ENCODE measurements around the gene SP140.
A peak's percentile ranks its signal among the peaks of the same experiment; 100 is the strongest.
"Not testable (repeated sequence)": the region's sequence is repeated elsewhere in the genome, so short reads cannot be mapped to it uniquely, and the experiment has no call there.

The SP140 gene

DNA sequence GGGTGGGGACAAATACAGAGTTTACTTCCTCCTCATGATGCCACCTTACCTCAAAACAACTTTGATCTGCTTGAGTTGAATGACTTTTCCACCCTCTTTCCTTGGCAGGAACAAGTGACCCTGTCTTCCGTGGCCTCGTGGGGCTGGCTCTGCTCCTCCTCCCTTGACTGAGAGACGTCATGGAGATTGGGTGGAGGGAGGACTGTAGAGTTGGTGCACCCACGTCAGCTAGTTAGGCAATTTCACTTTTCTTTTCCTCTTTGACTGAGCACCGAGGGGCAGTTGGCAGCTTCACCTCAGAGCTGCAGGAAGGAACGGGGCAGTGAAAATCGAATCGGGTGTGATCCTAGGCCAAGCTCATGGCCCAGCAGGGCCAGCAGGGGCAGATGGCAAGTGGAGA is at the start of gene SP140:
TSS of gene SP140 (plus strand) at position 251 of the 400 bp plus-strand sequence. CDS start at position 360, 109 bp downstream.
- no peak for DNase-seq (ENCODE audit: low spot score)

DNA sequence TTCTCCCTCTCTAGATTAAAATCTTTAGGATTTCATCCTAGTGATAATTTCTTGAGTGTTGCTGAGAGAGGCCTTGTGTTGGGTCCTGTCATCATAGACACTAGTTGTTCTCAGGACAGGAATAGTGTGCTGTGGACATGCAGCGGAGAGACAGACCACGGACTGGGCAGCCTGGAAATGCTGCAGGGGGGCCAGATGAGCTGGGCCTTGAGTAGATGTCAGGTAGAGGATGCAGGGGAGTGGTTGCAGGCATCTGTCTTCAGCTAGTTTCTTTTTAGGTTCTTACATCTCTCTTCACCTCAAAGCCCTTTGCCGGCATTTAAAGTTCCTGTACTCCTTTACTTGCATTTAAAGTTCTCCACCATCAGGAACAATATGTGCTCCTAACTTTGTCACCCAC is 48.5 kb upstream of the SP140 start:
- DNase-seq (ENCODE audit: low spot score), result no peak

DNA sequence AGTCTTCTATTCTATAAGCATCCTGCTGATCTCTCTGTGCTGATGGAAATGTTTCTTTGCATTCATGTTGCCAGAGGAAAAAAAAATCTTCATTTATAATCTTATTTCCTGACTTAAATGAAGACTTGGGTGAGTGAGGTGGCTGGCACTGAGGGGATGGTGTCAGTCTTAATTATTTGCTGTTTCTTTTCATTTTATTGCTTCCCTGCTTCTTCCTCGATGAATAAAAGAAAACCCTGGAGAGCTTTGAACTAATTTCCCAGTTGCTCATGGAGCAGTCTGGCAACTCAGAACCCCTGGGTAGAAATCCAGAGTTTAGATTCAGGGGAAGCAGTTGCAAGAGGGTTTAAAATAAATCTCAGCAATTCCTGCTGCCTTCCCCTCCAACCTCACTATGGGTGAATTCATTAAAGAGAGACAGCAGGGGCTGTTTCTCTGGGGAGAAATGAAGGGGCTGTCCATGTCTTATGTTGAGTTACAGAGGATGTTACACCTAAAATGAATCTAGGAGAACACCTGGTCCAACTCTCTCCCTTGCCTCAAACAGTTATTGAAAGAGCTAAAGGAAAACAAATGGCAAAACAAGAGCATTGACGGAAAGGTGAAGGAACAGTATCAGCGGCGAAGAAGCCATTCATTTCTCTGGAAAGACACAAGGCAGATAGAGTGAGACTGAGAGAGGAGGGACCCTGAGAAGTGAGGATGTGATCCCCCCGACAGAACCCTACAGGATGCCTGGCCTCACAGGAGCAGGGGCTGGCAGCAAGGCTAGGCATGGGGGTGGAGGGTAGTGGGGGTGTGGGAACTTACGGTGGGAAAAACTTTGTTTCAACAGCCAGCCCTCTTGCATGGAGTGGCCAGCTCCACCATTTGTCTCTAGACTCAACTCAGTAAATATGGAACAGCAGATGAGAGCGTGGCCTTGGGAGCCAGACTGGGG is 46.7 kb upstream of the SP140 start:
- no peak for DNase-seq (ENCODE audit: low spot score)

DNA sequence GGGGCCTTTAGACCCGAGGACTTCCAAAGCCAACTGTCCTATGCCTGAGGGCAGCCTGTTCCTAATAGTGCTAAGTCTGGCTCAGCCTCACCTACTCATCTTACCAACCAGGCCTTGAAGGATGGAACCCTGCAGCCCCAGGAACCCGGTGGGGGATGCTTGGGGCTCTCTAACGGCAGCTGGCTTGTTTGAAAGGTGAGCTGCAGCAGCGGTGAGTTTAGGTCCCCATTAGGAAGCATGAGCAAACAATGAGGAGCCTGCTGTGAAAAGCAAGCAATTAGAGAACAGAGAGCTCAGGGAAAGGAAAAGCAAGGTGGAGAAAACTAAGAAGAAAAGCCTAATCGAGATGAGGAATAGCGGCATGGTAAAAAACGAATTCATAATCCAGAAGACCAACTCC is 45.6 kb upstream of the SP140 start:
- DNase-seq (ENCODE audit: low spot score), result no peak

DNA sequence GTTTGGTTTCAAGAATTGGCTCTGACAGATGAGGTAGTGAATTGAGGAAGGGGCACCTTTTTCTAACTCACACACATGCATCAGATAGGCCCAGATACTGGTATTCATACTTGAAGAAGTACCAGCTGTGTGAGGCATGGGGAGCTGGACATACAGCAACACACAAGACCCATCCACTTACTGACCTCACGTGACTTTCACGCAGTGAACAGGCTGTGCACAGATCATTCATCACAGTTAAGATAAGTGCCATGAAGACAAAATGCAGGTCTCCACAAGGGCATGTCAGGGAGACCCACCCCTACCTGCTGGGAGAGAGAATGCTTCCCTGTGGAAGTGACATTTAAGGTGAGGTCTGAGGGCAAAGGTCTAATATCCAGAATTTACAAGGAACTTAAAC is 44.3 kb upstream of the SP140 start:
- DNase-seq (ENCODE audit: low spot score), result no peak

DNA sequence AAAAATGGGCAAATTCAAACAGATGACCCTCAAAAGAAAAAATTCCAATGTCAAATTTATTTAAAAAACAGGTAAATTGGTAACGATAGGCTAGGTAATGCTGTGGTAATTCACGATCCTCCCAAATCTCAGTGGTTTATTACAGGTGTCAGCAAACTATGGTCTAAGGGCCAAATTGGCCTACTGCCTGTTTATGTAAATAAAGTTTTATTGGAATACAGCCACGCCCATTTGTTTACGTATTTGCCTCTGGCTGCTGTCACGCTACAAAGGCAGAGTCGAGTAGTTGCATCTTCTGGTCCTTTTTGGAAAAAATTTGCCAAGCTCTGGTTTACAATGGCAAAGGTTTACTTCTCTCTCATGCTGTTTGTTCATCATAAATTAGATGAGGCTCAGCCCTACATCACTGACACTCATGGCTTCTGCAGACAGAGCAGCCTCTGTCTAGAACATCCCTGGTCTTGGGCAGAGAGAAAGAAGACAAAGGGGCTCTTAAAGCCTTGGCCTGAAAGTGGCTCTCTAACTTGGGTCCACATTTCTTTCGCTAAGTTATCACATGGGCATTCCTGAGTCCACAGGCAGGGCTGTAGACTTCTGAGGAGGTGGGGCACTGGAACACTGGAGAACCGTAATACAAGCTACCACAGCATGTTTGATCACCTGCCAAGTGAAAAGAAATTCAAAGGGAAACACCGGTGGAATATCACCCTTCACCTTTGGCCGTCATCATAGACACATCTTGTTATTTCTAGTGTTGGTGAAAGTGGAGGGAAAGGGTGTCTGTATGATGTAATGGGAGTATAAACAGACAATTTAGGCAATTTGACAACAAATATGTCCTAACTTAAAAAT is 40.6 kb upstream of the SP140 start:
- DNase-seq (ENCODE audit: low spot score), result no peak

DNA sequence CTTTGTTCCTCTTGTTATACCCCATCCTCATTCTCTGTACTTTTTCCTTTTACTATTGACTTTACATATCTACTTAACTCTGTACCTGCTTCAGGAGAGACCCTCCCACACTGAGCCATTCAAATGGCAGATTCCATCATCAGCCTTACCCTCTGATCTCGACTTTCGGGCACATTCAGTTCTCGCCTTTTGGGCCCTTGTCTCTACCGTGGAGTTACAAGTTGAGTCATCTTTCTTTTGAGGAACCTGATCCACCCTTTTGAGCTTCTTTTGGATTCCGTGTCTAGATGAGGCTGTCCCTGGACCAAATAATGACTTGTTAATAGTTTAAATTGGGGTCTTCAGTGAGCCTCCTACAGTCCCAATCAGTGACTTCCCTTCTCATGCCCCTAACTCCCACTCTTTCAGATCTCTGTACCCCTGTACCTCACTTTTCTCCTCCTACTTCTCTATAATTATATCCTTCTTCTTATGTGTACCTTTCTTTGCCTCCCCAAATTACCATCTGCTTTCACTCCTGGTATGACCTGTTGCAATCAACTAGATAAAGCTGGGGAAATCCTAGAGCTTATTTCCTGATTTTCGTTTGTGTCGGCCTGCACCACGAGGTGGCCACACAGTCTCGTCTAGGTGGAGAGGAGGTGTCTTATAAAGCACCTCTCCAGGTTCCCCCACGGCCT is 23.0 kb upstream of the SP140 start:
- DNase-seq (ENCODE audit: low spot score), result no peak

DNA sequence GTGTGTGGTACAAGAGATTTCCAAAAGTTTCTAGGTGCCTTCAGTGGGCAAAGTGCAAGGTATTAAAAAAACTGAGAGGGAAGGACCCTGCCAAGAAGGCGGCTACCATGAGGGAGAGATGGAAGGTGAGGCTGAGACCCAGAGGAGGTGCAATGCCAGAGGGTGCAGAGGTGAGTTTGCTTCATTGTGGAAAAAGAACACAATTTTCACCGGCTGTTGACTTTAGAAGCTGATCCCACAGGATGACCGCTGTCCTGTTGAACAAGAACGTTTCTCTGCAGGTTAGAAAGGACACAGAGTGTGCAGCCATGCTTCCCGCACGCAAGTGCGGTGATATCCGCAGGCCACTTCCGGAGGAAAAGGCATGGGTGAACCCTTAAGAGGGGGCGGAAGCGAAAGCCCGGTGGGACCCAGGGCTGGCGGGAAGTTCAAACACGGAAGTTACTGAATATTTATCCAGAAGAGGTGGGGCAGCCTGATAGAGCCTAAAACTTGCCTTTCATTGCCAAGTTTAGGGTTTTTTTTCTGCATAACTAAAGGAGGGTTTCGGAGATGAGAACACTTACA is 22.3 kb upstream of the SP140 start:
- no peak for DNase-seq (ENCODE audit: low spot score)

DNA sequence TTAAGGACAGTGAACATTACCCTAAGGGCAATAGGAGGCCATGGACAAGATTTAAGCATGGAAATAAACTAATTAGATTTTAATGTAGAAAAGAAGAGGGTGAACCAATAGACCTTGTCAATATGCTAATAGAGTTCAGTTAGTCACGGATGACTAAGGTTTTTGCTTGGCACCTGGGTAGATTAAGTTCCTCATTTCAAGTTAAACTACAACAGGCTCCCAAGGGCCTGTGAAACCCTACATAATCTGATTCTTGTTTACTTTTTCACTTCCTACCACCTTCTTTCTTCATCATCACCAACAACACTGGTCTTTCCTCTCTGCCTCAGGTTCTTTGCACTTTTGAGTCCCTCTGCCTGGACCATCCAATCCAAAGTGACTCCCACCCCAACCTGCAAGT is 20.5 kb upstream of the SP140 start:
- DNase-seq (ENCODE audit: low spot score), result no peak

DNA sequence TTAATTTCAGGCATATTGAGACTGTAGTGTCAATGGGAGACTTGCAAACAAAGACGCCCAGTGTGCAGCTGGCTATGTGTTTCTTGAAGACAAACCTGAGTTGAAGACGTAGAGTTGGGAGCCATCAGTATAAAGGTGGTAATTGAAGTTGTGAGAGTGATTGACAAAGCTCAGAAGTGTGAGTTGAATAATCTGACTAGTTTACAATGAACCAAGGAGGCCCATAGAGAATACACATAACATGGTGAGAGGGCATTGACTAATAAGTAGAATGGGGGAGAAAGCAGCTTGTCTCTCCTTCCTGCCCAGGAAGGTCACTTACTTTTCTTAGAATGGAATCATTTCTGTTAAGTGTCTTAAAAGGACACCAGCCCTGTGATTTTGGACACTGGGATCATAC is 19.8 kb upstream of the SP140 start:
- DNase-seq (ENCODE audit: low spot score), result no peak

DNA sequence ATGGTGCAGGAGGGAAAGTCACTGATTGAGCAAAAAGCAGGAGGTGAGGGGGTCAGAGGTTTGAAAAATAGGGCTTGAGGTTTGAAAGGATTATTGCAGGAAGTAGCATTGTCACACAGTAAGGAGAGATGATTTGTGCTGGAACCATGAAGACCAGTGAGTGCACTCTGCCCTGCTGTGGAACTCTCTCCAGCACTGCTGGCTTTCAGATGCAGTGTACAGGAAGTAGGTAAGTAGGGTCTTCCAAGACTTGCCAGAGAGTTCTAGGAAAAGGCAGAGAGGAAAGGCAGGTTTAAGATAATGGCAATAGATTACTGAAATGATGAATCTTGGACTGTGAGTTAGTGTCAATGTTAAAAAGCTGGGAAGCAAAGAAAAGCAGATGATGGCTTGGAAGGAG is 17.0 kb upstream of the SP140 start:
- no peak for DNase-seq (ENCODE audit: low spot score)

DNA sequence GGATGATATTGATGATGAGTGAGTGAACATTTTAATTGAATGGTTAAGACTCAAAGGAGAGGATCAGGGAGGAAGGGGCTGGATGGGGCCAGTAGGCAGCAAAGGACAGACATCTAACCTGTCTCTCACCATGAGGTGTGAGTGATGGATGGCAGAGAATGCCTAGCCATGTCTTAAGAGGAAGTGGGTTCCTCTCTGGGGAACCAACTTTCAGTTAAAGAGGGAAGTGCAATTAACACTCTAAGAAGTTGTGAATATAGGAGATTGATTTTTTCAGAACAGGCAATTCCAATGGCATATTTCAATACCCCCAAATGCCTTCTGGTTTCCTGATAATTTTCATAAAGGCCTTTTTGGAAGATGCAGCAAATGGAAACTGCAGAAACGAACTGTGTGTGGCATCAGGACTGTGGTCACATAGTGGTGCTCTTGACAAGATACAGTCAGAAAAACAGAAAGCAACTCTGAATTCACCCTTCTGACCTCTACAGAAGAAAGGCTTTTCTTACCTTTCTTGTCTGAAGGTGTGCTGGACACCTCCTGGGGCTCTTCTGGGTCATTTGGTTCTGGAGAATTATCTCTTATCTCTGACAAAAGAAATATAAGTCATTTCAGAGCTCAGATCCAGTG is 16.0 kb upstream of the SP140 start:
- no peak for DNase-seq (ENCODE audit: low spot score)

DNA sequence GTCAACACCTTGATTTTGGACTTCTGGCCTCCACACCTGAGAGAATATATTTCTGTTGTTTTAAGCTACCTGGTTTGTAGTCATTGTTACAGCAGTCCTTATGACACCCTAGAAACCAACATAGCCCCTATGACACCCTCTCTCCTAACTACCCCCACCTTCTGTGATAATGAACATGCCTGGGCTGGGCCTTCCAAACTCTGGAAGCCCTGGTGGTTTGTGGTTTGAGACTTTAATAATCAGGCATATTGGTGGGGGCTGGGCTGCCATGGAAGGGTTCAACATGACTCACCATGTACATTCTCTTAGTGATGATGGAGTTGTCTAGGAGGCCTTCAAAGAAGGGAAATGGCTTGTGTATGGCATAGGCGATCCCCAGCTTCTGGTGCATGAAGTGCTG is 9.0 kb upstream of the SP140 start:
- DNase-seq (ENCODE audit: low spot score), result no peak

DNA sequence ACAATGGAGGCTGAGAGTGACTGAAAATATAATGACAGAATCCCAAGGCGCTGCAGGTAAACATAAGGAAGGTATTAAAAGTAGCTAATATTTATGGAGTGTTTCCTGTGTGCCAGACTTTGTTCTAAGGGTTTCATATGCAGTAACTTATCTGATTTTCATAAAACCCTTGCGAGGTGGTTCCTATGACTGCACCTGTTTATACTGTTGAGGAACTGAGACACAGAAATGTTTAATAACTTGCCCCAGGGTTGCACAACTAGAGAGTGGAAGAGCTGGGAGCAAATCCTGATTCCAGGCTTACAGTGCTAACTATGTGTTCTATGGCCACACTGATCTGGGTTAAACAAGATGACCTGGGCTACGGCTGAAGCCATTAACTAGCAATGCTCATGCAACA is 8.1 kb upstream of the SP140 start:
- DNase-seq (ENCODE audit: low spot score), result no peak

DNA sequence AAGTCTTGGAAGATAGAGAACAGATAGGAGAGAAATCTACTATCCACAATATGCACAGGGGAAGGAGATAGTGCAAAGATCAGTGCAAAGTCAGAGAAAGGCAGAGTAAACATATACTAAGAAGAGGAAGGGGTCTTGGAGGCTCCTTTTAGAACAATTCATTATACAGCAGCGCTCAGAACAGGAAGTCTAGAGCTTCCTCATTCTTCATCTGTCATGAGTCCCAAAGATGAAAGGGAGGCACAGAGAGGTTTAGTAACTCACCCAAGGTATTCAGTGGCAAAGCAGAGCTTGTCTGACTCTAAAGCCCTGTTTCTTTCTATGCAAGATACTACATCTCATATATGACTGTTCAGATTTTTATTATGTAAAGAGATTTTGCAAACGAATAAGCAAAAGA is 7.1 kb upstream of the SP140 start:
- no peak for DNase-seq (ENCODE audit: low spot score)

DNA sequence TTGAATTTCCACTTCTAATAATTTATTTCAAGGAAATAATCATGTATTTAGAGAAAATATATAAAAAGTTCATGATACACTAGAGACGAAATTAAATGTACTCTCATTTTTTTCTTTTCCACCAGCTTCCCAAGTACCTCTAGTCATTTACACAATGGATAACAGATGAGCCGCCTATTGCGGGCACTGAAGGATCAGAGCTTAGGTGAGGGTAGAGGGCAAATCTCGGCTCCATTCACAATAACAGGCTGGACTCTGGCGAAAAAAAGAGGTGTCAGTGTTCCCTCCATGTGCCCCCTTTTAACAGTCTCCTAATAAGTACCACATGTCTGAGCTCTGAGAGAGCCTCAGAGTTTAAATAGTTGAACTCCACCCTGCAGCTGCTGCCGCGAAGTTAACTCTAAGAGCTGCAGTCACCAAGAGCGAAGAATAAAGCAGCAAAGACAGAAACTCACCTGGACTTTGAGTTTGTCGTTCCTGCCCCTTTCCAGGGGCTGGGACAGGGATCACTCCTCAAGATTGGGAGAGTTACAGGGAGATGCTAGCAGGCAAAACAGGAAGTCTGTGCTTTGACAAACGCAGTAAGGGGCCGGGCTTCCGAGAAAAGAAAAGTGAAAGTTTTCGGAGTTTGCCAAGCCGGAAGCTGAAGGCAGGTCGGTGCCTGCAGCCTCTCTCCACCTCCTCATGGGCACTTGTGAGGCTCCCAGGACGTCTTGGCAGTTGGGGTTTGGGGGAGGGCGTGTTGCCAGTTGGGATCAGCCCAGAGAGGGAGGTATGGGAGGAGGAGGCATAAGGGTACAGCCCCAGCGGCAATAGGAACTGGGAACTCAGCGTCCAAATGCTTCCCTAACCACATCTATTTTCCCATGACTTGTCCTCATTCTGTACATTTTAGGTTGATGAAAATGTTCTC is 5.9 kb upstream of the SP140 start, which contains the start of gene SP110:
TSS of gene SP110 (minus strand) at position 566 of the 913 bp plus-strand sequence. CDS start 3,057 bp downstream, outside the sequence.
- DNase-seq (ENCODE audit: low spot score), result peak; percentile 86

DNA sequence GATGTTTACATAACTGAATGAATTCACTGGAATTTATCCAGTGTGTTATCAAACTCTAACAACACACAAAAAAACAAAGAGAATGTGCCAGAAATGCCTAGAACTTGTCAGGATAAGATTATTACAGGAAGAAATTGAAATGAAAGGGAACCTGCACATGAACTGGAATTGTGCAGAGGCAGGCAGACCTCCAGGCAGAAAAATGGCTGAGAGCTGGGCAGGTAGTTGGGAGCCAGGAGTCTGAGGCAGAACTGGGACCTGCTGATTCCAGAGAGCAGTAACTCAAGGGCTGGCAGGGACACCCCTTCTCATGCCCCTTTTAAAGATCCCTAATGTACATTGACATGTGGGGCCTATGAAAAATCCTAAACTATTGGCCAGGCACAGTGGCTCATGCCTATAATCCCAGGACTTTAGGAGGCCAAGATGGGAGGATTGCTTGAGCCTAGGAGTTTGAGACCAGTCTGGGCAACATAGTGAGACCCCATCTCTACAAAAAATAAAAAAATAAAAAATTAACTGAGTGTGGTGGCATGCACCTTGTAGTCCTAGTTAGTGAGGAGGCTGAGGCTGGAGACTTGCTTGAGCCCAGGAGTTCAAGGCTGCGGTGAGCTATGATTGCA is 5.1 kb upstream of the SP140 start:
- peak; percentile 11 for DNase-seq (ENCODE audit: low spot score)

DNA sequence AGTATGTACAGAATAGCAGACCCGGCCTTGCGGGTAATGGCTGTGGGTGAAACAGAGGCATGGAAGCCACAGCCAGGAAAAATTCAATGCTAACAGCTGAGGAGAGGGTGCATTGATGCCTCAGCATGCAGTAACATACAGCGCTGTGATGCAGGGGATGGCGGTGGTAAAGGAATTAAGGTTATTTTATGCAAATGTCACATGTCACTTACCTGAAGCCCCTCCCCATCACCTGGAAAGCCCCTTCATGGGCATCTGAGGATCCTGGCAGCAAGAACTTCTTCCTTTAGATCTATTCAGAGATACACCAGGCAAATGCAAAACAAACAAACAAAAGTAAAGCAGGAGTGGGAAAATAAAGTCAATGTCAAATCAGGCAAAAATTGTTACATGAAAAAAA is 4.0 kb upstream of the SP140 start:
- DNase-seq (ENCODE audit: low spot score), result no peak

DNA sequence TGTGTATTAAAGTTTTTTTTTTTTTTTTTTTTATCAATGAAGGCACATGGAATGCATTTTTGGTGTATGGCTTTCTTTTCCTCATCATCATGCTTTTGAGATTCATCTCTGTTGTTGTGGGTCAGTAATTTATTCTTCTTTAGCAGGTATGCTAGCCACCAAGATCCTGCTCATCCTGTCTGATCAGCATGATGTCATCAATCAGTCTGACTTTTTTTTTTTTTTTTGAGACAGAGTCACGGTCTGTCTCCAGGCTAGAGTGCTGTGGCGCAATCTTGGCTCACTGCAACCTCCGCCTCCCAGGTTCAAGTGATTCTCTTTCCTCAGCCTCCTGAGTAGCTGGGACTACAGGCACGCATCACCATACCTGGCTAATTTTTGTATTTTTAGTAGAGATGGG is 2.7 kb upstream of the SP140 start:
- DNase-seq (ENCODE audit: low spot score), result not testable (repeated sequence)

DNA sequence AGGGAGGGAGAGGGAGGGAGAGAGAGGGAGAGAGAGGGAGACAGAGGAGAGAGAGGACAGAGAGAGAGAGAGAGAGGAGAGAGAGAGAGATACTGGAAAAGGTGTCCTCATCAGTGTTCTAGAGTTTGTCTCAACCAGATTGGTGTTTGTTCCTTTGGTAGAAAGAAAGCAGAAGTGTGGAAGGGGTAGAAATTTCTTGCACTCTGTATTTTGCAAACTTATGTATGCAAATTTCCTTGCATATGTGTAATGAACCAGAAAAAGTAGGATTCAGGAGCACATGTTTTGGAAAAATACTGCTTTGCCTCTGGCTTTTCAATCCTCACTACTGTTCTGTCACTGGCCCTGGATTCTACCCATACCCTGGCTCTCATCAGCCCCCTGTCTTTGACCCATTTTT is 1.1 kb upstream of the SP140 start:
- DNase-seq (ENCODE audit: low spot score), result no peak

Measured in LoVo (cell line).